ENCODE measurements around the gene PLA2R1. TPM values are rescaled to one million over a fixed set of nuclear protein-coding genes. Genes with fewer than 3 reads are reported as not detected.

PLA2R1 gene
- polyA plus RNA-seq, 2 of the 4 experiments (the other 2 are of a cell fraction), result 3.3 to 6.8 TPM

DNA sequence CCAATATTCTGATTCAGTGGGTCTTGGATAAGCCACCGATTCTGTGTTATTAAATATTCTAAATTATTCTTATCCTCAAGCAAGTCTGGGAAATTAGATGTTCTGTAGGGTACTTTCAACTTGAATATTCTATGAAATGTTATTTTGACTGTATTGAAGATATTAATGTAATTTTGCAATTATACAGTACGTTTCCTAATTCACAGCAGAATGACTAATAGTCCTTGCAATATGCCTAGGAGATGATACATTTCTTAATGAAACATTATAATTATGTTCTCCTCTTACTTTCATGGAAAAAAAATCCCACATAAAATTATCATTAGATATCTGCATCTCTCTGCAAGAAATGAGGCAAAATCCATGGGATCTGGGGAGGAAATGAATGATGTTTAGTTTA lies 46.2 kb upstream of the PLA2R1 start:
- Histone ChIP-seq H3K4me1 (peaks cover 10% of the 10 kb centered on the region), H3K4me3 (no peak overlapping the region), H3K9me3 (no peaks in the 10 kb centered on the region), H3K4me2 (no peak overlapping the region), H3K27ac (no peak overlapping the region)
- ChIA-PET CTCF (interaction anchor here (0.8 to 3.7 kb wide), 21 partner anchors 9 to 886 kb away, joined by 3 to 46 read pairs (median 9); no protein-coding TSS in a partner anchor), POLR2A (interaction anchor here (1.9 kb wide), 1 partner anchor 99 kb away, joined by 4 read pairs; no protein-coding TSS in a partner anchor)
- TF ChIP-seq BHLHE40 (IDR thresholded peaks at IDR 0.05; ENCODE audit: low read depth, low read length), result no peak
- TF ChIP-seq SMC3 (IDR thresholded peaks at IDR 0.05), result no peak
- TF ChIP-seq GATA3 (IDR thresholded peaks at IDR 0.05; ENCODE audit: borderline replicate concordance), result no peak
- no peak for TF ChIP-seq CBX8 (IDR thresholded peaks at IDR 0.05)
- TF ChIP-seq TFCP2L1 (CRISPR knock-in tag; IDR thresholded peaks at IDR 0.05), result no peak
- no peak for TF ChIP-seq ZSCAN20 (CRISPR knock-in tag; IDR thresholded peaks at IDR 0.05)
- TF ChIP-seq, protein P1, sequence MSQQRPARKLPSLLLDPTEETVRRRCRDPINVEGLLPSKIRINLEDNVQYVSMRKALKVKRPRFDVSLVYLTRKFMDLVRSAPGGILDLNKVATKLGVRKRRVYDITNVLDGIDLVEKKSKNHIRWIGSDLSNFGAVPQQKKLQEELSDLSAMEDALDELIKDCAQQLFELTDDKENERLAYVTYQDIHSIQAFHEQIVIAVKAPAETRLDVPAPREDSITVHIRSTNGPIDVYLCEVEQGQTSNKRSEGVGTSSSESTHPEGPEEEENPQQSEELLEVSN (IDR thresholded peaks at IDR 0.05; ENCODE audit: borderline replicate concordance, low read depth), result no peak
- TF ChIP-seq, protein P2, sequence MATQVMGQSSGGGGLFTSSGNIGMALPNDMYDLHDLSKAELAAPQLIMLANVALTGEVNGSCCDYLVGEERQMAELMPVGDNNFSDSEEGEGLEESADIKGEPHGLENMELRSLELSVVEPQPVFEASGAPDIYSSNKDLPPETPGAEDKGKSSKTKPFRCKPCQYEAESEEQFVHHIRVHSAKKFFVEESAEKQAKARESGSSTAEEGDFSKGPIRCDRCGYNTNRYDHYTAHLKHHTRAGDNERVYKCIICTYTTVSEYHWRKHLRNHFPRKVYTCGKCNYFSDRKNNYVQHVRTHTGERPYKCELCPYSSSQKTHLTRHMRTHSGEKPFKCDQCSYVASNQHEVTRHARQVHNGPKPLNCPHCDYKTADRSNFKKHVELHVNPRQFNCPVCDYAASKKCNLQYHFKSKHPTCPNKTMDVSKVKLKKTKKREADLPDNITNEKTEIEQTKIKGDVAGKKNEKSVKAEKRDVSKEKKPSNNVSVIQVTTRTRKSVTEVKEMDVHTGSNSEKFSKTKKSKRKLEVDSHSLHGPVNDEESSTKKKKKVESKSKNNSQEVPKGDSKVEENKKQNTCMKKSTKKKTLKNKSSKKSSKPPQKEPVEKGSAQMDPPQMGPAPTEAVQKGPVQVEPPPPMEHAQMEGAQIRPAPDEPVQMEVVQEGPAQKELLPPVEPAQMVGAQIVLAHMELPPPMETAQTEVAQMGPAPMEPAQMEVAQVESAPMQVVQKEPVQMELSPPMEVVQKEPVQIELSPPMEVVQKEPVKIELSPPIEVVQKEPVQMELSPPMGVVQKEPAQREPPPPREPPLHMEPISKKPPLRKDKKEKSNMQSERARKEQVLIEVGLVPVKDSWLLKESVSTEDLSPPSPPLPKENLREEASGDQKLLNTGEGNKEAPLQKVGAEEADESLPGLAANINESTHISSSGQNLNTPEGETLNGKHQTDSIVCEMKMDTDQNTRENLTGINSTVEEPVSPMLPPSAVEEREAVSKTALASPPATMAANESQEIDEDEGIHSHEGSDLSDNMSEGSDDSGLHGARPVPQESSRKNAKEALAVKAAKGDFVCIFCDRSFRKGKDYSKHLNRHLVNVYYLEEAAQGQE (IDR thresholded peaks at IDR 0.05), result no peak
- no peak for TF ChIP-seq CHD4 (IDR thresholded peaks at IDR 0.05; ENCODE audit: borderline replicate concordance)
- no peak for FAIRE-seq
- no peak for DNase-seq (ENCODE audit: low read depth in 1 of 2, low spot score in 1 of 2)
- no peak for ATAC-seq
- 41% methylated on average over 2 of the region's 2 CpGs for WGBS (ENCODE audit: missing lambda C conversion rate)

DNA sequence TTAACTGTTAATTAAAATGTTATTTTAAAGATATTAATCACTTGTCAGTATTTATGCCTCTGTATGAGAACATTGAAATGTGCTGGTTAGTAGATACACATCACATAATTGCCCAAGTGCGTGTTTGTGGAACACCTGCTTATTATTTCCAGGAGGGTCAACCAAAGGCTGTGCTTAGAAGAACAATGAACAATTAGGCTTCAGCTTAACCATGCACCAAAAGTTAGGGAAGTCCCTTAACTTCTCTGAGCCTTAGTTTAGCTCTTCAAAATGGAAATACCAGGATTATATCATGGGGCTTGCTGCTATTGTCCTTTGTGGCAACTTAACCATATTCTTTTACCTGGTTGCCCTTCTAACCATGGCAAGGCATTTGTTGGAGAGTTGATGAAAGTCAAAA lies 43.0 kb upstream of the PLA2R1 start:
- Histone ChIP-seq H3K4me2 (no peak overlapping the region), H3K4me1 (peaks cover 3% of the 10 kb centered on the region), H3K9me3 (no peaks in the 10 kb centered on the region), H3K4me3 (no peak overlapping the region), H3K27ac (no peak overlapping the region)
- POLR2A ChIA-PET, result no interaction called here
- 93% methylated on average over 1 of the region's 1 CpG for WGBS (ENCODE audit: missing lambda C conversion rate)
- DNase-seq (ENCODE audit: low read depth in 1 of 2, low spot score in 1 of 2), result no peak
- no peak for FAIRE-seq
- CTCF ChIA-PET, result interaction anchor here (1.1 to 1.7 kb wide), 4 partner anchors 104 to 959 kb away, joined by 3 to 4 read pairs (median 3); no protein-coding TSS in a partner anchor
- TF ChIP-seq MAFK (IDR thresholded peaks at IDR 0.05; ENCODE audit: partially characterized antibody), result no peak
- TF ChIP-seq, protein P3, sequence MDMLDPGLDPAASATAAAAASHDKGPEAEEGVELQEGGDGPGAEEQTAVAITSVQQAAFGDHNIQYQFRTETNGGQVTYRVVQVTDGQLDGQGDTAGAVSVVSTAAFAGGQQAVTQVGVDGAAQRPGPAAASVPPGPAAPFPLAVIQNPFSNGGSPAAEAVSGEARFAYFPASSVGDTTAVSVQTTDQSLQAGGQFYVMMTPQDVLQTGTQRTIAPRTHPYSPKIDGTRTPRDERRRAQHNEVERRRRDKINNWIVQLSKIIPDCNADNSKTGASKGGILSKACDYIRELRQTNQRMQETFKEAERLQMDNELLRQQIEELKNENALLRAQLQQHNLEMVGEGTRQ (IDR thresholded peaks at IDR 0.05), result no peak
- TF ChIP-seq RAD21 (conservative IDR thresholded peaks at IDR 0.05 in 1 of 2, IDR thresholded peaks at IDR 0.05 in 1 of 2), result no peak
- TF ChIP-seq, protein P4, sequence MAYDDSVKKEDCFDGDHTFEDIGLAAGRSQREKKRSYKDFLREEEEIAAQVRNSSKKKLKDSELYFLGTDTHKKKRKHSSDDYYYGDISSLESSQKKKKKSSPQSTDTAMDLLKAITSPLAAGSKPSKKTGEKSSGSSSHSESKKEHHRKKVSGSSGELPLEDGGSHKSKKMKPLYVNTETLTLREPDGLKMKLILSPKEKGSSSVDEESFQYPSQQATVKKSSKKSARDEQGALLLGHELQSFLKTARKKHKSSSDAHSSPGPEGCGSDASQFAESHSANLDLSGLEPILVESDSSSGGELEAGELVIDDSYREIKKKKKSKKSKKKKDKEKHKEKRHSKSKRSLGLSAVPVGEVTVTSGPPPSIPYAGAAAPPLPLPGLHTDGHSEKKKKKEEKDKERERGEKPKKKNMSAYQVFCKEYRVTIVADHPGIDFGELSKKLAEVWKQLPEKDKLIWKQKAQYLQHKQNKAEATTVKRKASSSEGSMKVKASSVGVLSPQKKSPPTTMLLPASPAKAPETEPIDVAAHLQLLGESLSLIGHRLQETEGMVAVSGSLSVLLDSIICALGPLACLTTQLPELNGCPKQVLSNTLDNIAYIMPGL (CRISPR knock-in tag; IDR thresholded peaks at IDR 0.05; ENCODE audit: borderline replicate concordance), result no peak
- no peak for TF ChIP-seq FOXS1 (CRISPR knock-in tag; IDR thresholded peaks at IDR 0.05)
- TF ChIP-seq CHD2 (IDR thresholded peaks at IDR 0.05; ENCODE audit: low read length, partially characterized antibody), result no peak
- no peak for TF ChIP-seq TP53 (CRISPR knock-in tag; IDR thresholded peaks at IDR 0.05)
- no peak for ATAC-seq

DNA sequence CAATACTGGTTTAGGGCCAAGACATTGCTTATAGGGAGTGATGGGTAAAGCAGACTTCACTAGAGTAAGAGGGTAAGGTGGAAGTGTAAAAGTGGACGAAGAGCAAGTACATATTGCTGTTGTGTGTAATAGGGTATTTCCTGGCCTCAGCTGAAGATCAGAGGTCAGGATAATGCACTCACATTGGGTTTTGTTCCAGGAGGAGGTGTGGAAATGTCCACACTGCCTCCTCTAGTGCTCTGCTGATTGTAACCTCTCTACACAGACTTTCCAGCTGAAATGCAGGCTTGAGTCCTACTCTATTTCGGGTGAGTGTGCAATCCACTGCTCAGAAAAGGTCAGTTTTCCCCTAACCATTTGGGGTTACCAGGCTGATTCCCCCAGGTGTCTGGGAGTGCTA lies 41.7 kb upstream of the PLA2R1 start:
- no peaks in the 10 kb centered on the region for H3K9me3 ChIP-seq
- WGBS (ENCODE audit: missing lambda C conversion rate), result 50% methylated on average over 2 of the region's 2 CpGs
- no peak for DNase-seq (ENCODE audit: low read depth in 1 of 2, low spot score in 1 of 2)
- no peaks in the 10 kb centered on the region for H3K4me1 ChIP-seq
- no peak for FAIRE-seq
- no peak for ATAC-seq
- no peak overlapping the region for H3K4me3 ChIP-seq
- ChIA-PET POLR2A (no interaction called here), CTCF (interaction anchor here (1.6 to 3.7 kb wide), 4 partner anchors 15 to 890 kb away, joined by 3 to 13 read pairs (median 7); no protein-coding TSS in a partner anchor)
- no peak overlapping the region for H3K4me2 ChIP-seq
- TF ChIP-seq, protein P5, sequence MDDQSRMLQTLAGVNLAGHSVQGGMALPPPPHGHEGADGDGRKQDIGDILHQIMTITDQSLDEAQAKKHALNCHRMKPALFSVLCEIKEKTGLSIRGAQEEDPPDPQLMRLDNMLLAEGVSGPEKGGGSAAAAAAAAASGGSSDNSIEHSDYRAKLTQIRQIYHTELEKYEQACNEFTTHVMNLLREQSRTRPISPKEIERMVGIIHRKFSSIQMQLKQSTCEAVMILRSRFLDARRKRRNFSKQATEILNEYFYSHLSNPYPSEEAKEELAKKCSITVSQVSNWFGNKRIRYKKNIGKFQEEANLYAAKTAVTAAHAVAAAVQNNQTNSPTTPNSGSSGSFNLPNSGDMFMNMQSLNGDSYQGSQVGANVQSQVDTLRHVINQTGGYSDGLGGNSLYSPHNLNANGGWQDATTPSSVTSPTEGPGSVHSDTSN (IDR thresholded peaks at IDR 0.05), result no peak
- TF ChIP-seq SREBF2 (IDR thresholded peaks at IDR 0.05) (no peak), CEBPB (IDR thresholded peaks at IDR 0.05) (no peak), NR3C1 (IDR thresholded peaks at IDR 0.05) (no peak), EHMT2 (IDR thresholded peaks at IDR 0.05; ENCODE audit: low read depth) (no peak)
- H3K27ac ChIP-seq, result no peak overlapping the region

Data from A549 (cell line).